Panc1 (cell line): ENCODE data around the gene POU2AF3. TPM values are rescaled to one million over a fixed set of nuclear protein-coding genes. Genes with fewer than 3 reads are reported as not detected.

Source experiments
- ATAC-seq: fragments of 200-7000 bp; cut with Tn5 transposase; 2 replicates; pipeline ENCODE4 v1.9.1; 2020; ENCODE audit warnings: mild to moderate bottlenecking, moderate library complexity
- BruUV-seq: library from RNA; stranded (reverse); fragments of 400-500 nt; replicated peaks from 2 replicates; lab custom pipeline; 2021; lab: Mats Ljungman, UMichigan
- CTCF ChIA-PET: fragments of 300-600 bp; sonication (Branson Sonifier 250); formaldehyde crosslinking; loops from one replicate; lab custom pipeline; 2022; ENCODE audit warnings: antibody characterized with exemption; lab: Charles Lee
- POLR2A ChIA-PET: fragments of 300-600 bp; sonication (Branson Sonifier 250); formaldehyde crosslinking; loops from one replicate; lab custom pipeline; 2022; ENCODE audit warnings: antibody characterized with exemption; lab: Charles Lee
- DNase-seq: peaks from one replicate; pipeline ENCODE4 v3.0.0-alpha.2; 2010; ENCODE audit warnings: low read depth, low spot score
- H3K27ac ChIP-seq: 2 replicates; pipeline ENCODE4 v1.5.1; 2011; ENCODE audit warnings: mild to moderate bottlenecking, low read length, inconsistent platforms
- H3K27me3 ChIP-seq: fragments of 200-500 bp; sonication (Bioruptor generic); 2 replicates; pipeline ENCODE4 v1.6.0; 2014; ENCODE audit warnings: low read length, inconsistent platforms; ENCODE audit not compliant: control insufficient read depth, insufficient read depth
- H3K36me3 ChIP-seq: fragments of 200-500 bp; sonication (Bioruptor generic); 2 replicates; pipeline ENCODE4 v1.5.1; 2014; ENCODE audit warnings: inconsistent platforms, mild to moderate bottlenecking, low read length, moderate library complexity; ENCODE audit not compliant: control insufficient read depth, insufficient read depth
- H3K4me1 ChIP-seq: 2 replicates; pipeline ENCODE4 v1.5.1; 2011; ENCODE audit warnings: inconsistent platforms, mild to moderate bottlenecking, low read length, moderate library complexity; ENCODE audit not compliant: control insufficient read depth, insufficient read depth
- H3K4me3 ChIP-seq, 2 experiments: 2 replicates each; pipeline ENCODE4 v1.5.1; 2011 to 2012; ENCODE audit warnings: low read depth in 2 of 2, low read length in 2 of 2, mild to moderate bottlenecking in 2 of 2, inconsistent platforms in 1 of 2, moderate library complexity in 1 of 2
- H3K9me3 ChIP-seq: fragments of 200-500 bp; sonication (Bioruptor generic); 2 replicates; pipeline ENCODE4 v1.5.1; 2014; ENCODE audit warnings: low read depth, mild to moderate bottlenecking, inconsistent platforms, low read length, moderate library complexity; ENCODE audit not compliant: control insufficient read depth, insufficient read depth
- CTCF ChIP-seq: fragments of 450-650 bp; IDR thresholded peaks from 2 replicates; pipeline ENCODE4 v1.5.1; 2017; ENCODE audit warnings: mild to moderate bottlenecking
- POLR2AphosphoS5 ChIP-seq: IDR thresholded peaks from 2 replicates; pipeline ENCODE4 v1.6.1; 2012; ENCODE audit warnings: mild to moderate bottlenecking, low read depth, low read length, moderate library complexity
- REST ChIP-seq, 2 experiments: IDR thresholded peaks; 2 replicates each; pipeline ENCODE4 v1.6.1; 2011 to 2012; ENCODE audit warnings: low read depth in 2 of 2, control low read depth in 1 of 2, low read length in 1 of 2, mild to moderate bottlenecking in 1 of 2, moderate library complexity in 1 of 2; ENCODE audit not compliant: insufficient read depth in 1 of 2
- SIN3A ChIP-seq: IDR thresholded peaks from 2 replicates; pipeline ENCODE4 v1.6.1; 2012; ENCODE audit warnings: low read depth, mild to moderate bottlenecking, low read length, moderate library complexity, borderline replicate concordance; ENCODE audit not compliant: insufficient read depth
- TCF7L2 ChIP-seq: IDR thresholded peaks from 2 replicates; pipeline ENCODE4 v1.6.1; 2011; ENCODE audit warnings: mild to moderate bottlenecking, low read depth, low read length, inconsistent platforms
- in situ Hi-C: cut with HindIII; loops from 2 replicates; pipeline ENCODE4 v1.10.0; 2016; ENCODE audit warnings: low sequenced_read_pairs, low pct_unique_long_range_greater_than_20kb
- intact Hi-C: fragments of 100-400 bp; cut with micrococcal nuclease; formaldehyde crosslinking; loops from one replicate; pipeline ENCODE4 v1.10.0; 2022; ENCODE audit not compliant: unreplicated experiment
- total RNA-seq: library from RNA; stranded (reverse); gene quantifications from one replicate; pipeline ENCODE4 v1.2.1, GENCODE V29; 2021; ENCODE audit not compliant: unreplicated experiment

The POU2AF3 gene
- total RNA-seq, 1 experiment from 2014 or later: 0.64 TPM

- CTCF ChIA-PET: no interaction called here
Measured at GRCh38 chr11:111334532-111335502, 36.5 kb downstream of the POU2AF3 start.

GRCh38 chr11:111335549-111335948 is 37.2 kb downstream of the POU2AF3 start:
- Histone ChIP-seq H3K4me3 (no peak overlapping the region), H3K36me3 (no peaks in the 10 kb centered on the region), H3K27ac (no peak overlapping the region), H3K27me3 (no peaks in the 10 kb centered on the region; the same call in 1 of the 2 replicates), H3K4me1 (no peaks in the 10 kb centered on the region), H3K9me3 (no peaks in the 10 kb centered on the region)
- DNase-seq (no peak), ATAC-seq (no peak)
- no TSS peak for BruUV-seq
- intact Hi-C loops: no loop called here
- ChIA-PET CTCF (no interaction called here), POLR2A (no interaction called here)
- in situ Hi-C loops: no loop called here
- no peak for TF ChIP-seq CTCF
- TF ChIP-seq SIN3A: no peak
- TF ChIP-seq REST (IDR thresholded peaks at IDR 0.05; ENCODE audit: insufficient read depth in 1 of 2, low read depth in 2 of 2, low read length in 1 of 2): no peak
- TF ChIP-seq TCF7L2: no peak

More at GRCh38 chr11:111334532-111335502, 36.5 kb downstream of the POU2AF3 start:
- Histone ChIP-seq H3K4me3 (no peak overlapping the region), H3K36me3 (no peaks in the 10 kb centered on the region), H3K4me1 (no peaks in the 10 kb centered on the region), H3K27ac (no peak overlapping the region), H3K9me3 (no peaks in the 10 kb centered on the region), H3K27me3 (no peaks in the 10 kb centered on the region; the same call in 1 of the 2 replicates)
- DNase-seq (no peak), ATAC-seq (no peak)
- no peak for TF ChIP-seq SIN3A
- no peak for TF ChIP-seq REST (IDR thresholded peaks at IDR 0.05; ENCODE audit: insufficient read depth in 1 of 2, low read depth in 2 of 2, low read length in 1 of 2)
- TF ChIP-seq POLR2AphosphoS5: no peak
- no peak for TF ChIP-seq CTCF
- no peak for TF ChIP-seq TCF7L2
- intact Hi-C loops (no loop called here), in situ Hi-C loops (no loop called here)
- POLR2A ChIA-PET: no interaction called here
- no TSS peak for BruUV-seq
